ENCODE measurements around the gene KIF1A.
"Not testable (repeated sequence)": the region's sequence is repeated elsewhere in the genome, so short reads cannot be mapped to it uniquely, and the experiment has no call there.

KIF1A gene

DNA sequence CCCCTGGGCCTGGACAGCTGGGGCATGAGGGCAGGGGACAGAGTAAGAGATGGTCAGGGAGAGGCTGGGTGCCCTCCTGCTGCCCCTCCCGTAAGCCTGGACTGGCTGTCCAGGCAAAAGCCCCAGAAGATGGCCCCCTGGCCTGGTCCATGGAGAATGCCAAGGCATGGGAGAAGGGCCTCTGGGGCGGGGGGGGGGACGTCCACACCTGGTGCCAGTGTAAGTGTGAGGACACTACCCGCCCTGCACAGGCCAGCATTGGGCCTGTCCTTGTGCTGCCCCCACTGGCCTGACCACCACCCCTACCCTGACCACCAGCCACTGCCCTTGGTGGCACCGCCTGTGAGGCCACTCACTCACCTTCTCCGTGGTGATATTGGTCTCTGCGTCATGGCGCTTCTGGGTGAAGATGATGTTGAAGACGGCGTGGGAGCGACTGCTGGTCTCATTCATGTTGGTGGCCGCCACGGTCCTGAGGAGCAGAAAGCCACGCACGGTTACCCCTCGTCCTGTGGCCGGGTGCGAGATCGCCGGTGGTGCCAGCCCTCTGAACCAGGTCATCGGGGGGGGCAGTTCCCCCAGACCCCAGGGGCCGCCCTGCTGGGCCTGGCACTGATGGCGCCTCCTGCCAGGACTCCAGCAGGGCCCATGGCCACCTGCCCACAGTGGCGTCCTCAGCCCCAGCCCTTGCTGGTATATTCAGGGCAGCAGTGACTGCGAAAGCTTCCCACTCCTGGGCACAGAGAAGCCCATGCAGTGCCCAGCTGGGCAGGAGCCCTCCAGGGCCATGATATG is 35.2 kb downstream of the KIF1A start:
- DNase-seq: no peak

DNA sequence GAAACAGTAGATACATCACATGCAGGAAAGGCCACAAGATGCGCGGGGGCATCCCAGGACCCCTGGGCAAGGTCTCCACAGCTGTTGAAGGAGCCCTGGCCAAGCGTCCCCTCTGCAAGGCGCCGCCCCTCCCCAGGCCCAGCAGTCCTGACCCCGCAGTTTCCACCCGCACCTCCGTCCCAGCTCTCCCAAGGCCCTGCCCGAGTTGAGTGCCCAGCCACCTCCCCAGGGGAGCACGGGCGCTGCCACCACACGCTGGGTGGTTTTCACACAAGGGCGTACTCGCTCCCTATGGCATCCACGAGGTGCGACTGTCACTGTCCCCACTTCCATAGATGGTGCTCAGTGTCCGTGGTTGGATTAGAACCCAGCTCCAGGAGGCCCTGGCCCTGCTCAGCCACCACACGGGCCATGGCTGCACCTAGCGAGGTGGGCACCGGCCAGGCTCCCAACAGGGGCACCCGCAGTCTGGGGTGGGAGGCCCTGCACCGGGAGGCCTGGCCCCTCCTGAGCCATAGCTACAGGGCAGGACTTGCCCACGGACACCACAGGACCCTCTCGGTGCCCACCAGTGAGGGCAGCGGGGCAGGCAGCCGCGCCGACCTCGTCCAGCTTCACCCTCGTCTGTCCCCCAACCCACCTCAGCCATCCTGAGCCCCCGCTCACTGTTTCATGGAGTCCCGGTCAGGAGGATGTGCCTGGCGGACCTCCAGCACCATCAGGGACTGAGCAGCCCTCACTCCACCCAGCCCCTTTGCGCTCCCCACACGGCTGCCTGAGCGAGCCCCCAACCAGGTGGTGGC is 36.0 kb downstream of the KIF1A start:
- DNase-seq: no peak

GRCh38 chr2:240782886-240783818 is 36.9 kb downstream of the KIF1A start:
- no peak for DNase-seq

DNA sequence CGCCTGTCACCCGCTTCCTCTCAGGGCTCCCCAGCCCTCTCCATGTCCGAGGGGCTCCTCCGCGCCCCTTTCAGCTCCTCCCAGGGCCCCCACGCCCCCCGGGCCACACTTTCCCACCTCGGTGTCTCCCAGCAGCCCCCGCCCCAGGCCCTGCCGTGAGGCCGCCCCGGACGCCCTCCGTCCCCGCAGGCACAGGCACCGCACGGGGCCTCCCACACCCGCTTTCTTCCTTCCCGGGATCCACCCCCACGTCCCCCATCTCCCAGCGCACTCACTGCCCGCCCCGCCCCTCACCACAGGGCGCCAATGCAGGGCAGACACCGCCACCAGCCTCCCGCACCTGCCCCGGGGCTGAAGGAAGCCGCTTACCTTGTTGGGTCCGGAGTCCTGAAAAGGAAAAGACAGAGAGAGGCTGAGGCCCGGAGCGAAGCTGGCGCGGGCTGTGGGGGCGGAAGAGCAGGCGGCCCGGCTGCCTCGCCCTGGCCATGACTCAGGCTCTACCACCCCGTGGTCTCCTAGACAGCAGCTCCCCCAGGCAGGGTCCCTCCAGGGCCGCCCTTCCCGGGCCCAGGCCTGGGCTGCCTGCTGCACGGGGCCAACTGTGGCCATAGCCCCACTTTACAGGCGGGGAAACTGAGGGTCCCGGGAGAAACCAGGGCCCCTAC is 37.7 kb downstream of the KIF1A start:
- no peak for DNase-seq

DNA sequence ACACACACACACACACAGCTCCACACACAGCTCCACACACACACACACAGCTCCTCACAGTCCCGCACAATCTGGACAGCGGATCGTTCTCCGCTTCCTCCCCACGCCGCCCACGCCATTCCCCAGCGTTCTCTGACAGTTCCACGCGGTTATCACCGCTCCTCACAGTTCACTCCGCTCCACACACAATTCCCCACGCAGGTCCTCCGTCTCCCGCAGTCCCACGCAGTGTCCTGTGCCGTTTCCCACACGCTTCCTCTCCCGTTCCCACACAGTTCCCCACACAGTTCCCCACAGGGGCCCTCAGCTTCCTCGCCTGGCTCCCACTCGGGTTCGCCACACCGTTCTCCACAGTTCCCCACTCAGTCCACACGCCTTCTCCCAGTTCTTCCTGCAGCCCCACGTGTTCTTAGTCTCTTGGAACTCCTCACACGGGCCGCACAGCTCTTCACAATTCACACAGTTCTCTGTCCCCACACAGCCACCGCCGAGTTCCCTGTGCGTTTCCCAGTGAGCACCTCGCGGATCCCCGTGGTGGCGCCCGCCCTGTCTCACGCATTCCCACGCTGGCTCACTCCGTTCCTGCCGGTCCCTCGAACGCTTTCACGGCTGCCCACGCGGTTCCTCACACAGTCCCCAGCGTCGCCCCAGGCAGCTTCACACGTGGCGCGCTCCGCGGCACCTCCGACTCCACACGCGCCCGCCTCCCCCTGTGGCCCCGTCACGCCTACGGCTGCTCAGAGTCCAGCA is 38.4 kb downstream of the KIF1A start:
- no peak for DNase-seq

DNA sequence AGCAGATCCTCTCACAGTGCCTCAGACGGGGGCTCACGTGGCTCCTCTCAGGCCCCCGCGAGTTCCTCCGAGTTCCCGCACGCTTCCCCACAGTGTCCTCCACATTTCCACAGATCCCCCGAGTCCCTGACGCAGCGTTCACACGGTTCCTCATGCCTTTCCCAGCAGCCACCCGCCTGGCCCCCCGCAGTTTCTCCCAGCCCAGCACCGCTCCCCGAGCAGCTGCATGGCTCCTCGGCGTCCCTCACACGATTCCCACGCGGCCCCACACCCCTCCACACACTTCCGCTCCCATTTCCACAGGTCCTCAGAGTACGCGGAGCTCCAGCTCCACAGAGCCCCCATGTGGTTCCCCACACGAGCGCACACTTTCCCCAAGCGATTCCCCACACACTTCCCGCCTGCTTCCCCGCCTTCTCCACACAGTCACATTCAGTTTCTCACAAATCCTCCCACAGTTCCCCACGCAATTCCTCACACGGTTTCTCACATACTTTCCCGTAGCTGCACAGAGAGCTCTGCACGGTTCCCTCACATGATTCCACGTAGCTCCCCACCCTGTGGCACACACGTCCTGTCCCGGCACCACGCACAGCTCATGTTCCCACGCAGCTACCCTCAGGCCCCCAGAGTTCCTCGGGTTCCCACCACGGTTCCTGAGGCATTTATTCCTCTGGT is 39.9 kb downstream of the KIF1A start:
- no peak for DNase-seq

- DNase-seq: not testable (repeated sequence)
Measured at GRCh38 chr2:240779250-240779832, 40.7 kb downstream of the KIF1A start.

GRCh38 chr2:240778426-240778825 is 41.6 kb downstream of the KIF1A start:
- no peak for DNase-seq

- no peak for DNase-seq
Measured at GRCh38 chr2:240777456-240778212, 42.4 kb downstream of the KIF1A start.

DNA sequence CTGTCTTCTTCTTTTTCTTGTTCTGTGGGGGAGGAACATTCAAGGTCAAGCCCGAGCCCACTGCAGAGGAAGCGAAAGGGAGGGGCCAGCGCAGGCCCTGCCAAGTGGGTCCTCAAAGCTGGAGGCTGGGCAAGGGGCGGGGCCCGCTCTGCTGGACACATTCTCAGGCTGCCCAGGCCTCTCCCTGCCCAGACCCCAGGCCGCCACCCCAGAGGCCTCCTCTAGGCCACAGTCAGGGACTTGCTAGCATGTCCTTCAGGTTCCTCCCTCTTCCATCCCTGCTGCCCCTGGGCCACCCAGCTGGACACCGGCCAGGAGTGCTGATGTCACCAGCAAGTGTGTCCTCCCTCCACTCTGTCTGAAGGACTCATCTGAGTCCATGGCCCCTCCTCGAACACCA is 44.1 kb downstream of the KIF1A start:
- no peak for DNase-seq

DNA sequence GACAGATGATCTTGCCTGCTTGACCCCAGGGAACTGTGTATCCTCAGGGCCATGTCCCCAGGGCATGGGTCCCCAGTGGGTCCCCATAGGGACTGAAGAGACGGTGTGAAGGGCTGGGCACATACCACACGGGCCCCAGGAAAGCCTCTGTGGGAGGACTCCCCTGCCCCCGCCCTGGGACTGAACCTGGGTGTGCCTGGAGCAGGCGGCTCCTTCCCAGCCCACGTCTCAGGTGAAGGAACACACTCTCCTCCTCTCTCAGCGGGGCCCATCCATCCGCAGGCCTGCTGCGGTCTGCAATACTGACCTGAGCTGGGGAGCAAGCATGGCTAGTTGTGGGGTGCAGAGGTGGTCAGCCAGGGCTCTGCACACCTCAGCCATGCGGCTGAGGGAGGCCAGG is 45.2 kb downstream of the KIF1A start:
- DNase-seq: no peak

DNA sequence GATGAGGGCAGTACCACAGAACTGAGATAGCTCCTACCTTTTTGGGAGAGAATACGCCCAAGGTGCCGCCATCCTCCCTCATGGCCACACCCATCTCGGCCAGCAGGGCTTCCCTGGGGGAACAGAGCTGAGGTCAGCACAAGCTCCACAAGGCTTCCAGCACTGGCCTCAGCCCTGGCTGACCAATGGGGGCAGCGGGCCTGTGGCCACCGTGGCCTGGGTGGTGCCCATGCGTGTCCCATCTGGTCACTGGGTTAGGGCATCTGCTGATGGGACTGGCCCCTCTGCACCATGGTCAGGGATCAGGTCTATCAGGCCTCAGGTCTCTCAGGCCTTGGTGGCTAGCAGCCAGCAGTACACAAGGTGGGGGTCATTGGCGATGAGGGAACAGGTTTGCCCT is 50.9 kb downstream of the KIF1A start:
- DNase-seq: no peak

GRCh38 chr2:240768216-240768615 is 51.8 kb downstream of the KIF1A start:
- no peak for DNase-seq

DNA sequence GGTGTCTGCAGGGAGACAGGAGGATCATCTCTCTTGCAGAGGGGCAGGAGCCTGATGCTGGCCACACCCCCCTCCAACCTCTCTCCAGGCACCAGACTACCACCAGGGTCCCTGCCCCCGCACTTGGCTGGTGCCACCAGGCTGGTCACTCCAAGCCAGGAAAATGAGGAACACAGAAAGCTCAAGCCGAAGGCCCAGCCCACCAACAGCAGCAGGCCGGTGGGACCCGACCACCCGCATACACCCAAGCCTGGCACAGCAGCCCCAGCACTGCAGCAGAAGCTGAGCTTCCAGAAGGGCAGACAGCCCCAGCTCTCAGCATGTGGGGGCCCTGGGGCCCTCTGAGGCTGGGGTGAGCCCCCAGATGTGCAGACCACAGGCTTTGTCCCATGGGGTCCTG is 52.7 kb downstream of the KIF1A start:
- no peak for DNase-seq

GRCh38 chr2:240766072-240766471 is 53.9 kb downstream of the KIF1A start:
- DNase-seq: no peak

- DNase-seq: no peak
Measured at GRCh38 chr2:240765007-240765406, 55.0 kb downstream of the KIF1A start.

GRCh38 chr2:240764605-240765004 is 55.4 kb downstream of the KIF1A start:
- DNase-seq: no peak

- no peak for DNase-seq
Measured at GRCh38 chr2:240762971-240763370, 57.0 kb downstream of the KIF1A start.

DNA sequence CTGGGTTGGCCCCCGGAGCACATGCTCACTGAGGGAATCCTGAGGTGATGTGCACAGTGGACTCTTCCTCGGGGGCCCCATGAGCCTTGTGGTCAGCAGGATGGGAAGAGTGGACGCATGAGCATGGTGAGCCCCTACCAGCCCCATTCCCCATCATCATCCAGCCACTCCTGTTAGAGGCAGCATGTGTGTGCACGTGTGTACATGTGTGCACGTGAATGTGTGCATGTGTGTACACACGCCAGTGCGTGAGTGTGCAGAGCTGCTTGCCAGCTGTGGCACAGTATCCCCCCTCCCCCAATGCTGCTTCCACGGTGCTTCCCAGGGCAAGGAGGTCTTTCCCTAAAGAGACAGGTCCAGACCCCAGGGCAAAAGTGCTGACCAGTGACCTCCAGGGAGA is 57.8 kb downstream of the KIF1A start:
- DNase-seq: no peak
